Measurements from ENCODE around the gene SHROOM2.

DNA sequence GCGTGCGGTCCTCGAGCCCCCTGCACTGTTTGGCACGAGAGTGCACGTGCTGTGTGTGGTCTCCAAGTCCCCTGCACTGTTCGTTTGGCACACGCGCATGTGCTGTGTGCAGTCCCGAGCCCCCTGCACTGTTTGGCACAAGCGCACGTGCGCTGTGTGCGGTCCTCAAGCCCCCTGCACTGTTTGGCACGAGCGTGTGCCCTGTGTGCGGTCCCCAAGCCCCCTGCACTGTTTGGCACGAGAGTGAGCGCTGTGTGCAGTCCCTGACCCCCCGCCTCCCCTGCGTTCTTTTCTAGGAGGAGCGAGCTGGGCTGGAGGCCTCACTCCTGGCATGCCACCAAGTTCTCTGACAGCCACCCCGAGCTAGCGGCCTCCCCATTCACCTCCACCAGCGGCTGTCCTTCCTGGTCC, 104.5 kb downstream of the SHROOM2 start:
- TF ChIP-seq TAF1 (IDR thresholded peaks at IDR 0.05; ENCODE audit: low read depth, low read length) (no peak), POLR2A (IDR thresholded peaks at IDR 0.05; ENCODE audit: low read depth, low read length) (no peak), POLR2AphosphoS5 (IDR thresholded peaks at IDR 0.05; ENCODE audit: low read depth, low read length) (no peak), PAX5 (IDR thresholded peaks at IDR 0.05; ENCODE audit: insufficient read depth, low read length, severe bottlenecking) (no peak)
